Astrocyte of the cerebellum (primary cell): Measurements from ENCODE around the gene ZIC2.

Experiments used
- DNase-seq: peaks from one replicate; pipeline ENCODE4 v3.0.0-alpha.2; 2011; ENCODE audit warnings: low read depth
- H3K4me3 ChIP-seq: 2 replicates; pipeline ENCODE4 v1.5.1; 2011; ENCODE audit warnings: mild to moderate bottlenecking, low read depth, low read length, moderate library complexity
- CTCF ChIP-seq: IDR thresholded peaks from 2 replicates; pipeline ENCODE4 v1.5.1; 2012; ENCODE audit warnings: low read length, low read depth, moderate library complexity, mild to moderate bottlenecking; ENCODE audit errors: missing control alignments
- in situ Hi-C: cut with HindIII; loops from 2 replicates; pipeline ENCODE4 v1.10.0; 2017; ENCODE audit warnings: low sequenced_read_pairs

Gene ZIC2

GRCh38 chr13:99970651-99971575 lies 10.7 kb upstream of the ZIC2 start:
- peak overlapping the region; percentile 71 for H3K4me3 ChIP-seq
- DNase-seq = no peak
- in situ Hi-C loops = no loop called here
- no peak for TF ChIP-seq CTCF

DNA sequence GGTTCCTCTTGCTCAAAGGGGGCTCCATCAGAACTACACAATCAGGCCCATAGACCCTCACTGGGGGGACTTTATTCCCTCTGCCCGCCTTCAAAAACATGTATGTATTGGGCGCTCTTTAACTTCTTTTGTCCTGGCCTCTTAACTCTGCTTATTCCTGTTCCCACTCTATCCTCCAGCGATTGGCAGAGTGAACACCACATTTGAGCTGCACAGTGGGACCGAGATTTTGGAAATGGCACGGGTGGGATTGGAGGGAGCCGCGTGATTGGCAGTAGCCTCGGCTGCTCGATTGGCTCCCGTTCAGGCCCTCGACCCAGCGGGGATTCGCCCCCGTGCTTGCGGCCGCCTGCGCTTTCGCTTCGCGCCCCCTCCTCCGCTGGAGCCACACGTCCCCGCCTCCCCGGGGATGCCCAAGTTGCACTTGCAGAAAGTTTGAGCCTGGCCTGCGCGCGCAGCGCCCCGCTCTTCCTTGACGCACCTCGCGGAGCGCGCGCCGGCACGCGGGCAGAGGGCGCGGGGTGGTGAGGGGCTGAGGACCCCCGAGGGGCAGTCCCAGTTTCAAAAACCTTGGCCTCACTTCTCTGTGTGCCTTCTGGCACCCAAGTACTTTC lies 9.9 kb upstream of the ZIC2 start, which contains the start of gene ZIC5:
Gene ZIC5, minus strand, starts transcription at position 192 of the 614 bp plus-strand sequence. Its CDS starts 164 bp downstream, at position 28.
- in situ Hi-C loops = no loop called here
- DNase-seq = peak; percentile 82
- no peak for TF ChIP-seq CTCF
- peak within 1 kb of the TSS; percentile 71 for H3K4me3 ChIP-seq

DNA sequence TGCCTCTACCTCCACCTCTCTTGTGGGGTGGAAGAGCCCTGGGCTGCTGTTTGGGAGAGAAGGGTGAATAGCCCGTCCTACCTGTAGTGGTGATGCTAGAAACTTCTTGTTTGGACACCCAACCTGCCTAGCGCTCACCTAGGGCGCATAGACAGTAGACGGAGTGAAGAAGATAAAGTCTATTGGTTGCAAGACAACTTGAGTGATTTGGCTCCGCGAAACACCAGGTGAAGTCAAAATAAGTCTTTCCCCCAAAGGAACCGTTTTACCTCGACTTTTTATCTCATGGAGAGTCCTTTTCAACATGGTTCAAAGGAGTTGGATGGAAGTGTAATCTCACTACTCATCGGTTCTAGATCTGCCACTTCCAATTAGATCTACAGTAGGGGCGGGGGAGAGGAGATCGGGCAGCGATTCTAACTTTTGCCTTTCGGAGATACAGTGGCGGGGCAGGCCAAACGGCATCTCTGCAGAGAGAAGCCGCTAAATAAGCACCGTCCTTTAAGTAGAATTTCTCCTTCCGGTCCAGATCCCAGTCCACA lies 9.3 kb upstream of the ZIC2 start:
- no peak for DNase-seq
- H3K4me3 ChIP-seq = peak overlapping the region; percentile 71
- TF ChIP-seq CTCF = no peak
- in situ Hi-C loops = no loop called here

GRCh38 chr13:99973163-99973807 lies 8.3 kb upstream of the ZIC2 start:
- in situ Hi-C loops = no loop called here
- no peak for DNase-seq
- H3K4me3 ChIP-seq = no peak overlapping the region
- TF ChIP-seq CTCF = no peak

DNA sequence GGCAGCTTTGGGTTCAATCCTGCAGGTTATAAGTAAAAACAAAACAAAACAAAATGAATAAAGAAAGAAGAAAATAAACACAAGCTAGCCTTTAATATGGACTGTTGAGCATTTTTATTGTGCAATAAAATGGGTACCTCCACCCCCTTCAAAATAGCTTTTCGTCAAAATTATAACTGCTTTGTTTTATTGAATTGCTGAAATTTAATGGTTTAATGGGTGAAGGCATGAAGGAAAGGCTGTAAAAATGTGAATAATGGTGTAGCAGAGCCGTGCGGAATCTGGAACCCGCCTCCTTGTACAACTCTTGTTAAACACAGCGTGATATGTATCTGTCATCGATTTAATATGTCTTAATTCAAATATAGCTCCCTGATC lies 7.8 kb upstream of the ZIC2 start:
- TF ChIP-seq CTCF = no peak
- no peak overlapping the region for H3K4me3 ChIP-seq
- in situ Hi-C loops = no loop called here
- DNase-seq = no peak

DNA sequence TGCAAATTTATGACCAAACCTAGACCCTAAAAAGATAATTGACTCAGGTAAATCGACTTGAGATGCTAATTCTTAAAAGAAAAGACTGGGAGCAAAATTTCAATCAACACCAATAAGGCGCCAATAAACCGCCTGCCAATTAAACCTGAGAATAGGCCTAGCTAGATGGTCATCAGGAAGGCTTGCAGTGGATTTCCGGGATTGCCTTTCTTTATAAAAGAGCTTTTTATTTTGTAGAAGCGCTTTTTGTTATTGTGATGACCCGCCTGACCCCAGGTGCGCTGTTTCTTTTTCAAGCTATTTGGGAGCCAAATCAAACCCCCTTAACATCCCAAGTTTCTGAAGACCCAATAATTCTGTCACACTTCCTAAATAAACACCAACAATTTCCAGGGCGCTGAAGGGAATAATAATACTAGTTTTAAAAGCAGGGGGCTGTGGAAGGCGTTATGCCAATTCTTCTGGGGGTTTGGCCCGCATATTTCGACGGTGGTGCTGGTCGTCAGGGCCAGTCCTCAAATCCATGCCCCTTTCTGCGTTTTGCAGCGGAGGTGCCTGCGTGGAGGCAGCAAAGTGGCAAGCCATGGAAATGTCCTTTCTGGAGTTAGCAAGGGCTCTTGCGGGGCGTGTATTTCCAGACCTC lies 7.2 kb upstream of the ZIC2 start:
- TF ChIP-seq CTCF = no peak
- no peak for DNase-seq
- no peak overlapping the region for H3K4me3 ChIP-seq
- in situ Hi-C loops = no loop called here
